WTC11 (cell line): ENCODE measurements around the gene GATA6. TPM values are rescaled to one million over a fixed set of nuclear protein-coding genes. Genes with fewer than 3 reads are reported as not detected.

Source experiments
- ATAC-seq: fragments of 200-7000 bp; cut with Tn5 transposase; 2 replicates; pipeline ENCODE4 v1.10.0; 2021; ENCODE audit warnings: mild to moderate bottlenecking, moderate library complexity
- CTCF ChIA-PET: fragments of 300-600 bp; sonication (Branson Sonifier 250); formaldehyde crosslinking; loops from one replicate; lab custom pipeline; 2021; ENCODE audit warnings: antibody characterized with exemption; lab: Charles Lee
- POLR2A ChIA-PET: fragments of 350-600 bp; sonication (Branson Sonifier 250); formaldehyde crosslinking; loops from one replicate; lab custom pipeline; 2021; ENCODE audit warnings: antibody characterized with exemption; lab: Charles Lee
- DNase-seq: peaks from one replicate; pipeline ENCODE4 v3.0.0; 2021; ENCODE audit warnings: low spot score
- H3K27ac Mint-ChIP-seq: 2 replicates; pipeline ENCODE4 v1.8.0; 2021; ENCODE audit warnings: mixed read lengths
- H3K27me3 Mint-ChIP-seq: 2 replicates; pipeline ENCODE4 v1.8.0; 2021; ENCODE audit warnings: low read depth, mild to moderate bottlenecking, moderate library complexity, mixed read lengths
- H3K36me3 Mint-ChIP-seq: 2 replicates; pipeline ENCODE4 v1.8.0; 2021; ENCODE audit warnings: mixed read lengths
- H3K4me1 Mint-ChIP-seq: 2 replicates; pipeline ENCODE4 v1.8.0; 2022; ENCODE audit warnings: mixed read lengths
- H3K4me3 Mint-ChIP-seq: 2 replicates; pipeline ENCODE4 v1.8.0; 2021; ENCODE audit warnings: mild to moderate bottlenecking, moderate library complexity, mixed read lengths
- H3K9me3 Mint-ChIP-seq: 2 replicates; pipeline ENCODE4 v1.8.0; 2021; ENCODE audit warnings: mixed read lengths
- ATF2 ChIP-seq: sonication (generic); formaldehyde crosslinking; IDR thresholded peaks from 2 replicates; pipeline ENCODE4 v1.8.1; 2022; ENCODE audit warnings: low read depth, missing genetic modification reagents, borderline replicate concordance
- E2F5 ChIP-seq: sonication (generic); formaldehyde crosslinking; IDR thresholded peaks from 2 replicates; pipeline ENCODE4 v1.8.1; 2022; ENCODE audit warnings: mild to moderate bottlenecking, moderate library complexity, missing genetic modification reagents
- ERG ChIP-seq: fragments of 250-450 bp; sonication (Bioruptor Pico); IDR thresholded peaks from 2 replicates; pipeline ENCODE4 v1.8.0; 2021; ENCODE audit warnings: mild to moderate bottlenecking
- FOXJ3 ChIP-seq: sonication (generic); formaldehyde crosslinking; IDR thresholded peaks from 2 replicates; pipeline ENCODE4 v1.9.0; 2021; ENCODE audit warnings: missing genetic modification reagents, mild to moderate bottlenecking, borderline replicate concordance
- FOXP4 ChIP-seq: sonication (generic); formaldehyde crosslinking; IDR thresholded peaks from 2 replicates; pipeline ENCODE4 v1.8.0; 2022; ENCODE audit warnings: mild to moderate bottlenecking, missing genetic modification reagents
- IRF1 ChIP-seq: sonication (generic); formaldehyde crosslinking; IDR thresholded peaks from 2 replicates; pipeline ENCODE4 v1.8.0; 2023; ENCODE audit warnings: missing genetic modification reagents
- MAX ChIP-seq: sonication (generic); formaldehyde crosslinking; IDR thresholded peaks from 2 replicates; pipeline ENCODE4 v1.8.0; 2022; ENCODE audit warnings: mild to moderate bottlenecking, missing genetic modification reagents
- MXD4 ChIP-seq: fragments of 250-450 bp; sonication (Bioruptor Pico); IDR thresholded peaks from 2 replicates; pipeline ENCODE4 v1.8.0; 2021; ENCODE audit warnings: mild to moderate bottlenecking, moderate library complexity, borderline replicate concordance
- NFATC4 ChIP-seq: fragments of 250-450 bp; sonication (Bioruptor Pico); IDR thresholded peaks from 2 replicates; pipeline ENCODE4 v1.9.0; 2021; ENCODE audit warnings: mild to moderate bottlenecking
- NFYB ChIP-seq: sonication (generic); formaldehyde crosslinking; conservative IDR thresholded peaks from 2 replicates; pipeline ENCODE4 v1.8.0; 2022; ENCODE audit warnings: low read depth, missing genetic modification reagents
- NR1H2 ChIP-seq: sonication (generic); formaldehyde crosslinking; IDR thresholded peaks from 2 replicates; pipeline ENCODE4 v1.9.0; 2021; ENCODE audit warnings: mild to moderate bottlenecking, moderate library complexity, missing genetic modification reagents
- RELA ChIP-seq: sonication (generic); formaldehyde crosslinking; IDR thresholded peaks from 2 replicates; pipeline ENCODE4 v1.8.1; 2022; ENCODE audit warnings: missing genetic modification reagents, mild to moderate bottlenecking, borderline replicate concordance
- TEAD4 ChIP-seq: sonication (generic); formaldehyde crosslinking; IDR thresholded peaks from 2 replicates; pipeline ENCODE4 v1.8.0; 2022; ENCODE audit warnings: mild to moderate bottlenecking, missing genetic modification reagents
- ZBTB21 ChIP-seq: sonication (generic); formaldehyde crosslinking; IDR thresholded peaks from 2 replicates; pipeline ENCODE4 v1.8.1; 2023; ENCODE audit warnings: mild to moderate bottlenecking, missing genetic modification reagents, borderline replicate concordance
- ZNF121 ChIP-seq: sonication (generic); formaldehyde crosslinking; IDR thresholded peaks from 2 replicates; pipeline ENCODE4 v1.8.0; 2023; ENCODE audit warnings: missing genetic modification reagents
- ZNF281 ChIP-seq: sonication (generic); formaldehyde crosslinking; IDR thresholded peaks from 2 replicates; pipeline ENCODE4 v1.8.0; 2023; ENCODE audit warnings: mild to moderate bottlenecking, missing genetic modification reagents
- ZNF423 ChIP-seq: fragments of 250-450 bp; sonication (Bioruptor Pico); IDR thresholded peaks from 2 replicates; pipeline ENCODE4 v2.1.2; 2022; ENCODE audit warnings: mild to moderate bottlenecking, moderate library complexity
- total RNA-seq: library from RNA; stranded (reverse); gene quantifications from 3 replicates; pipeline ENCODE4 v1.2.3, GENCODE V29; 2021

GATA6 gene
- total RNA-seq, 1 experiment from 2014 or later, result 0.15 TPM

- H3K4me1 Mint-ChIP-seq, result peaks cover 9% of the 10 kb centered on the region
- ATAC-seq, result no peak
- ChIA-PET POLR2A (no interaction called here), CTCF (no interaction called here)
- no peaks in the 10 kb centered on the region; the same call in 1 of the 2 replicates for H3K27me3 Mint-ChIP-seq
- DNase-seq, result no peak
- H3K27ac Mint-ChIP-seq, result no peak overlapping the region
- H3K4me3 Mint-ChIP-seq, result no peak overlapping the region
- no peaks in the 10 kb centered on the region for H3K36me3 Mint-ChIP-seq
- no peaks in the 10 kb centered on the region for H3K9me3 Mint-ChIP-seq
- TF ChIP-seq E2F5, result no peak
- TF ChIP-seq ATF2 (CRISPR knock-in tag), result no peak
- TF ChIP-seq NFYB (CRISPR knock-in tag), result no peak
- TF ChIP-seq ZNF423 (CRISPR knock-in tag), result no peak
- no peak for TF ChIP-seq NR1H2 (CRISPR knock-in tag)
- TF ChIP-seq RELA (CRISPR knock-in tag), result no peak
- no peak for TF ChIP-seq MAX (CRISPR knock-in tag)
- TF ChIP-seq ZBTB21, result no peak
- TF ChIP-seq ZNF121 (CRISPR knock-in tag), result no peak
- no peak for TF ChIP-seq TEAD4 (CRISPR knock-in tag)
- TF ChIP-seq MXD4 (CRISPR knock-in tag), result no peak
- TF ChIP-seq IRF1 (CRISPR knock-in tag), result no peak
- no peak for TF ChIP-seq FOXP4 (CRISPR knock-in tag)
- TF ChIP-seq NFATC4 (CRISPR knock-in tag), result no peak
- TF ChIP-seq ERG, result no peak
- no peak for TF ChIP-seq ZNF281 (CRISPR knock-in tag)
- no peak for TF ChIP-seq FOXJ3
These were observed 61.1 kb downstream of the GATA6 start for GRCh38 chr18:22230471-22230945.
